ENCODE data around the gene GPRC5A.
"Not testable (repeated sequence)": the region's sequence is repeated elsewhere in the genome, so short reads cannot be mapped to it uniquely, and the experiment has no call there.

Gene GPRC5A

GRCh38 chr12:12874029-12874428 lies 17.3 kb upstream of the GPRC5A start:
- no peak overlapping the region for H3K4me2 ChIP-seq (ENCODE audit: low read depth, low read length)
- H3K27me3 ChIP-seq (replicated peaks; ENCODE audit: insufficient read depth, low read length): no peaks in the 10 kb centered on the region
- no peak overlapping the region for H3K9ac ChIP-seq (ENCODE audit: low read length)
- no peak overlapping the region for H3K27ac ChIP-seq (ENCODE audit: low read length)
- no peak for DNase-seq
- no peaks in the 10 kb centered on the region for H4K20me1 ChIP-seq (ENCODE audit: insufficient read depth, low read length)
- no peaks in the 10 kb centered on the region for H3F3A ChIP-seq (ENCODE audit: insufficient read depth, low read length)
- H2AFZ ChIP-seq (ENCODE audit: low read length): no peak overlapping the region
- H3K4me3 ChIP-seq (ENCODE audit: low read length): no peak overlapping the region
- no peaks in the 10 kb centered on the region for H3K9me3 ChIP-seq (replicated peaks; ENCODE audit: insufficient read depth, low read length)
- no peaks in the 10 kb centered on the region for H3K79me2 ChIP-seq (ENCODE audit: low read length)
- H3K36me3 ChIP-seq (replicated peaks; ENCODE audit: insufficient read depth, low read length): no peaks in the 10 kb centered on the region
- TF ChIP-seq EZH2 (optimal IDR thresholded peaks at IDR 0.05; ENCODE audit: low read depth, low read length) (no peak), EZH2phosphoT487 (IDR thresholded peaks at IDR 0.05; ENCODE audit: low read length) (no peak)
- TF ChIP-seq, protein P1, sequence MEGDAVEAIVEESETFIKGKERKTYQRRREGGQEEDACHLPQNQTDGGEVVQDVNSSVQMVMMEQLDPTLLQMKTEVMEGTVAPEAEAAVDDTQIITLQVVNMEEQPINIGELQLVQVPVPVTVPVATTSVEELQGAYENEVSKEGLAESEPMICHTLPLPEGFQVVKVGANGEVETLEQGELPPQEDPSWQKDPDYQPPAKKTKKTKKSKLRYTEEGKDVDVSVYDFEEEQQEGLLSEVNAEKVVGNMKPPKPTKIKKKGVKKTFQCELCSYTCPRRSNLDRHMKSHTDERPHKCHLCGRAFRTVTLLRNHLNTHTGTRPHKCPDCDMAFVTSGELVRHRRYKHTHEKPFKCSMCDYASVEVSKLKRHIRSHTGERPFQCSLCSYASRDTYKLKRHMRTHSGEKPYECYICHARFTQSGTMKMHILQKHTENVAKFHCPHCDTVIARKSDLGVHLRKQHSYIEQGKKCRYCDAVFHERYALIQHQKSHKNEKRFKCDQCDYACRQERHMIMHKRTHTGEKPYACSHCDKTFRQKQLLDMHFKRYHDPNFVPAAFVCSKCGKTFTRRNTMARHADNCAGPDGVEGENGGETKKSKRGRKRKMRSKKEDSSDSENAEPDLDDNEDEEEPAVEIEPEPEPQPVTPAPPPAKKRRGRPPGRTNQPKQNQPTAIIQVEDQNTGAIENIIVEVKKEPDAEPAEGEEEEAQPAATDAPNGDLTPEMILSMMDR (IDR thresholded peaks at IDR 0.05; ENCODE audit: low read length): no peak
- H3K4me1 ChIP-seq (ENCODE audit: low read length): no peaks in the 10 kb centered on the region
- H3K9me2 ChIP-seq (replicated peaks; ENCODE audit: insufficient read depth, low read length): no peaks in the 10 kb centered on the region

DNA sequence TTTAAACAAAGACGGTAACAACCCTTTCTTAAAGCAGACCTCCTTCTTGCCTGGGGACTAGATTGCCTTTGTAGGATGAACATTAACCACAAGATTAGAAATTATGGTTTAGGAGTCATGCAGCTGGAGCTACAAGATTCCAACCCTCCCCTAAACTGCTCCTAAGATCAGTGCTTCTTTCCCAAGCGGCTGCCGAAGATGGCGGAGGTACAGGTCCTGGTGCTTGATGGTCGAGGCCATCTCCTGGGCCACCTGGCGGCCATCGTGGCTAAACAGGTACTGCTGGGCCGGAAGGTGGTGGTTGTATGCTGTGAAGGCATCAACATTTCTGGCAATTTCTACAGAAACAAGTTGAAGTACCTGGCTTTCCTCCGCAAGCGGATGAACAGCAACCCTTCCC lies 16.1 kb upstream of the GPRC5A start:
- not testable (repeated sequence) for H3F3A ChIP-seq (ENCODE audit: insufficient read depth, low read length); H3K9ac ChIP-seq (ENCODE audit: low read length); H3K27ac ChIP-seq (ENCODE audit: low read length); DNase-seq; H3K4me2 ChIP-seq (ENCODE audit: low read depth, low read length); H3K4me3 ChIP-seq (ENCODE audit: low read length); H3K27me3 ChIP-seq (replicated peaks; ENCODE audit: insufficient read depth, low read length); H3K9me3 ChIP-seq (replicated peaks; ENCODE audit: insufficient read depth, low read length); H3K9me2 ChIP-seq (replicated peaks; ENCODE audit: insufficient read depth, low read length); H3K4me1 ChIP-seq (ENCODE audit: low read length); H2AFZ ChIP-seq (ENCODE audit: low read length); H4K20me1 ChIP-seq (ENCODE audit: insufficient read depth, low read length); H3K79me2 ChIP-seq (ENCODE audit: low read length); H3K36me3 ChIP-seq (replicated peaks; ENCODE audit: insufficient read depth, low read length)

DNA sequence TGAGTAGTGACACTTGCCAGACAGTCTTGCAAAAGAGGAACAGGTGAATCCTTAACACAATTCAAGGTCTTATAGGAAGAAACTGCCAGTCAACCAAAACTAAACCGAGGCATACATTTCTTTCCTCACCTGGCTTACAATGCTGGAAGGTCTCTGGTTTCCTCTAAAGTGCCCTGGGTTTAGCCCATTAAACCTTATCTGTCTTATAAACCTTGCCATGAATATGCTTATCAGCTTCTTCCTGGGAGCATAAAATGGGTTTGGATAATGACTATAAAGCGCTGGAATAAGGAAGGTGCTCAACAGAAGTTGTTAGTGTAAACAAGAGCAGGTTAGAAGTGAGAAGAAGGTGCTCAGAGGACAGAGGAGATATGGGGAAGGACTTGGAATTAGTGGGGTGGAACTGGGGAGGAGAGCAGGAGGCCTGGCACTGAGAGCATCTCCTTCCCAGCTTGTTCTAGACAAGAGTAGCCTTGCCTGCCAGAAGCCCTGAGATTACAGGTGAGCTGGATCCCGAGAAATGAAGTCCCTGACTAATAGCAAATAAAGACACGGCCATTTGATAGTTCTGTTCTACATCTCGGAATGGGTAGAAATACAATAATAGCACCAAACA lies 14.1 kb upstream of the GPRC5A start:
- Histone ChIP-seq H3K27ac (ENCODE audit: low read length) (no peak overlapping the region), H3K4me1 (ENCODE audit: low read length) (no peaks in the 10 kb centered on the region), H3K9ac (ENCODE audit: low read length) (no peak overlapping the region), H3K4me2 (ENCODE audit: low read depth, low read length) (no peak overlapping the region), H4K20me1 (ENCODE audit: insufficient read depth, low read length) (no peaks in the 10 kb centered on the region), H3K9me2 (replicated peaks; ENCODE audit: insufficient read depth, low read length) (no peaks in the 10 kb centered on the region), H3K27me3 (replicated peaks; ENCODE audit: insufficient read depth, low read length) (no peaks in the 10 kb centered on the region), H2AFZ (ENCODE audit: low read length) (no peak overlapping the region), H3K4me3 (ENCODE audit: low read length) (no peak overlapping the region), H3F3A (ENCODE audit: insufficient read depth, low read length) (no peaks in the 10 kb centered on the region), H3K9me3 (replicated peaks; ENCODE audit: insufficient read depth, low read length) (no peaks in the 10 kb centered on the region), H3K36me3 (replicated peaks; ENCODE audit: insufficient read depth, low read length) (no peaks in the 10 kb centered on the region), H3K79me2 (ENCODE audit: low read length) (no peaks in the 10 kb centered on the region)
- TF ChIP-seq EZH2phosphoT487 (IDR thresholded peaks at IDR 0.05; ENCODE audit: low read length) (no peak), EZH2 (optimal IDR thresholded peaks at IDR 0.05; ENCODE audit: low read depth, low read length) (no peak)
- no peak for DNase-seq

- Histone ChIP-seq H3K36me3 (replicated peaks; ENCODE audit: insufficient read depth, low read length) (no peaks in the 10 kb centered on the region), H3K4me3 (ENCODE audit: low read length) (no peak overlapping the region), H3K9ac (ENCODE audit: low read length) (no peak overlapping the region), H3K9me2 (replicated peaks; ENCODE audit: insufficient read depth, low read length) (no peaks in the 10 kb centered on the region), H3K27ac (ENCODE audit: low read length) (no peak overlapping the region), H2AFZ (ENCODE audit: low read length) (no peak overlapping the region), H3K79me2 (ENCODE audit: low read length) (no peaks in the 10 kb centered on the region), H4K20me1 (ENCODE audit: insufficient read depth, low read length) (no peaks in the 10 kb centered on the region), H3F3A (ENCODE audit: insufficient read depth, low read length) (no peaks in the 10 kb centered on the region), H3K27me3 (replicated peaks; ENCODE audit: insufficient read depth, low read length) (no peaks in the 10 kb centered on the region), H3K9me3 (replicated peaks; ENCODE audit: insufficient read depth, low read length) (no peaks in the 10 kb centered on the region), H3K4me2 (ENCODE audit: low read depth, low read length) (no peak overlapping the region), H3K4me1 (ENCODE audit: low read length) (no peaks in the 10 kb centered on the region)
- TF ChIP-seq EZH2phosphoT487 (IDR thresholded peaks at IDR 0.05; ENCODE audit: low read length) (no peak), EZH2 (optimal IDR thresholded peaks at IDR 0.05; ENCODE audit: low read depth, low read length) (no peak)
- TF ChIP-seq, protein P1 (IDR thresholded peaks at IDR 0.05; ENCODE audit: low read length): no peak
- no peak for DNase-seq
These were observed 13.4 kb upstream of the GPRC5A start for GRCh38 chr12:12877781-12878455.

All from MM.1S (cell line).